ENCODE data around the gene CD69. TPM values are rescaled to one million over a fixed set of nuclear protein-coding genes. Genes with fewer than 3 reads are reported as not detected.

CD69 gene
- total RNA-seq, 4 donors from 2014 or later, result 0.99 to 6.7 (median 2.7) TPM

DNA sequence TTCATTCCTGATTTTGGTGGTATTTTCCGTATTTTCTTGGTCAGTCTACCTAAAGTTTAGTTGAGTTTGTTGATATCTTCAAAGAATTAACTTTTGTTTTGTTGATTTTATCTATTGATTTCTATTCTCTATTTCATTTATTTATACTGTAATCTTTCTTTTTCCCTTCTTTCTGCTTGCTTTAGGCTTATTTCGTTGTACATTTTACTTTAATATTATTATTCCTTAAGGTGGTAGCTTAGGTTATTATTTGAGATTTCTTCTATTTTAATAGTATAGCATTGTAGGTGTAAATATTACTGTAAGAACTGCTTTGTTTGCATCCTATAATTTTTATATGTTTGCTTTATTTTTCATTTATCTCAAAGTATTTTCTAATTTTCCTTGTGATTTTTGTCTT, 45.2 kb upstream of the CD69 start:
- no peak for TF ChIP-seq POLR2A (IDR thresholded peaks at IDR 0.05)
- no peak for TF ChIP-seq CTCF (IDR thresholded peaks at IDR 0.05)
- no peaks in the 10 kb centered on the region for H3K4me1 ChIP-seq
- H3K36me3 ChIP-seq, result no peaks in the 10 kb centered on the region
- 90 to 93% methylated on average over 2 of the region's 2 CpGs for WGBS, 2 donors
- H3K9me3 ChIP-seq, result no peaks in the 10 kb centered on the region
- no peak overlapping the region for H3K27ac ChIP-seq
- intact Hi-C loops (cut with DNase I), result no loop called here
- DNase-seq, result no peak
- no peaks in the 10 kb centered on the region for H3K27me3 ChIP-seq
- H3K4me3 ChIP-seq, result no peak overlapping the region

GRCh38 chr12:9799961-9800360, 39.3 kb upstream of the CD69 start:
- no peak for DNase-seq
- no peaks in the 10 kb centered on the region for H3K9me3 ChIP-seq
- H3K27me3 ChIP-seq, result no peaks in the 10 kb centered on the region
- TF ChIP-seq POLR2A (IDR thresholded peaks at IDR 0.05) (no peak), CTCF (IDR thresholded peaks at IDR 0.05) (no peak)
- 22 to 44% methylated on average over 1 of the region's 1 CpG for WGBS, 2 donors
- H3K4me1 ChIP-seq, result peaks cover 0 to 9% (median 0%) of the 10 kb centered on the region in 3 donors
- H3K36me3 ChIP-seq, result no peaks in the 10 kb centered on the region
- no peak overlapping the region for H3K27ac ChIP-seq
- no peak overlapping the region for H3K4me3 ChIP-seq
- intact Hi-C loops (cut with DNase I), result loop anchor here (5.0 kb wide), 1 partner anchor 48 kb away; no protein-coding TSS in a partner anchor

GRCh38 chr12:9797722-9798619, 37.3 kb upstream of the CD69 start:
- TF ChIP-seq POLR2A (IDR thresholded peaks at IDR 0.05), result no peak
- peak; percentile 28 to 85 (median 62) for TF ChIP-seq CTCF (IDR thresholded peaks at IDR 0.05)
- Histone ChIP-seq H3K4me3 (no peak overlapping the region), H3K27me3 (no peaks in the 10 kb centered on the region), H3K27ac (no peak overlapping the region), H3K36me3 (no peaks in the 10 kb centered on the region), H3K4me1 (peaks cover 0 to 16% (median 0%) of the 10 kb centered on the region in 3 donors), H3K9me3 (no peaks in the 10 kb centered on the region)
- DNase-seq, result peak; percentile 5
- intact Hi-C loops (cut with DNase I), result loop anchor here (5.0 kb wide), 1 partner anchor 46 kb away; no protein-coding TSS in a partner anchor
- WGBS, 2 donors, result 38 to 40% methylated on average over 7 of the region's 7 CpGs

DNA sequence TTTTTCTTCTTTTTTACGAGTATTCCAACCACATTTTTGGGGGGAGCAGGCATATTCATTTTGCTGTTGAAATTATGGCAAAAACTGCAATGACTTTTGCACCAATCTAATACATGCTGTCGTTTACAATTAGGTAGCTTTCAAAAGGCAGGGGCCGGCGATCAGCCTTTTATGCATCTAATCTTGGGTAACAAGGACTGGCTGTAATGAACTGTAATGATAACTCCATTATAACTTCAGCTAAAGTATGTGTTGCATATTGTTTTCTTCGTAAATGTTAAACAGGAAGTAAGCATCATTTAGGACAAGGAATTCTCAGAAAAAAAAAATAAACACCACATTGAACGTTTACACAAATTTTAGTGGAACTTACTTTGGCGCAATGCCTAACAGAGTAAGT, 36.3 kb upstream of the CD69 start:
- Histone ChIP-seq H3K27me3 (no peaks in the 10 kb centered on the region), H3K27ac (no peak overlapping the region), H3K36me3 (no peaks in the 10 kb centered on the region), H3K4me3 (no peak overlapping the region), H3K4me1 (peaks cover 0 to 16% (median 0%) of the 10 kb centered on the region in 3 donors), H3K9me3 (no peaks in the 10 kb centered on the region)
- intact Hi-C loops (cut with DNase I), result loop anchor here (5.0 kb wide), 1 partner anchor 45 kb away; no protein-coding TSS in a partner anchor
- no peak for DNase-seq
- TF ChIP-seq POLR2A (IDR thresholded peaks at IDR 0.05) (no peak), CTCF (IDR thresholded peaks at IDR 0.05) (no peak)
- 46 to 48% methylated on average over 7 of the region's 7 CpGs for WGBS, 2 donors

DNA sequence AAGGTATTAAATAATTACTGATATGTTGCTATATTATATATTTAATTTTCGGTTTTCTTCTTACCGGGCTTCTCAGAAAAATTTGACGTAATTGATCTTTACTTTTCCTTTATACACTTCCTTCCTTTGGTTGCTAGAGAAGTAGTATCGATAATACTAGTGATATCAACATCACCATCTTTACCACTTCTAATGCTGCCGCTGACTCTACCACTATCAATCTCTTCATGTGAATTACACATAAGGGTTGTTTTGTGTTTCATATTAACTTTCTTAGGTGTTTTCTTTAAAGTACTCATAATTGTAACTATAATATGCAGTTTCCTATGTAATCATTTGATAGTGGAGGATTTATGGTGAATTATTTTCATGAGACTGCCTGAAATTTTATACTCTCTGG, 35.6 kb upstream of the CD69 start:
- WGBS, 2 donors, result 68 to 85% methylated on average over 5 of the region's 5 CpGs
- H3K4me3 ChIP-seq, result no peak overlapping the region
- H3K4me1 ChIP-seq, result peaks cover 0 to 16% (median 0%) of the 10 kb centered on the region in 3 donors
- H3K27me3 ChIP-seq, result no peaks in the 10 kb centered on the region
- DNase-seq, result no peak
- no peaks in the 10 kb centered on the region for H3K36me3 ChIP-seq
- intact Hi-C loops (cut with DNase I), result loop anchor here (5.0 kb wide), 1 partner anchor 44 kb away; no protein-coding TSS in a partner anchor
- no peak overlapping the region for H3K27ac ChIP-seq
- no peaks in the 10 kb centered on the region for H3K9me3 ChIP-seq
- TF ChIP-seq CTCF (IDR thresholded peaks at IDR 0.05) (no peak), POLR2A (IDR thresholded peaks at IDR 0.05) (no peak)
